GM21825 (cell line): Measurements from ENCODE around the gene TET2.

Experiments used
- ATAC-seq: cut with Tn5 transposase; IDR thresholded peaks from one replicate; pipeline ENCODE4 v1.9.1; 2021; ENCODE audit warnings: mild to moderate bottlenecking, moderate library complexity; ENCODE audit not compliant: unreplicated experiment

Gene TET2

DNA sequence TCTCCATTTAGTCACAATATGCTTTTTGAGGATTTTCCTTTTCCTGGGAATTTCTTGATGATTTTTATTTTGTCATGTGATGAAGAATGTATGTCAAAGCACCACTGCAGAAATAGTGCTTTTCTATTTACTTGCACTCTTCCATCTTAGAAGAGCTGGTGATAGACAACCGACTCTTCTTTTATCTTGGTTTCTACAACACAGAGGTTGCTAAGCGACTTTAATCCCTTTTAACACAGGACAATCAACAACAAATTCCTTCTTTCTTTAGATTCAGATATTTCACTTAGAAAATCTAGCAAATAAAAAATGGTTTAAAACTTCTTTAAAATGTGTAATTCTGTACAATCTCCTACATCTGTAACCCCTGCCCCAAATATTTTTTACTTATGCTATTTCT lies 34.6 kb downstream of the TET2 start:
- no peak for ATAC-seq

DNA sequence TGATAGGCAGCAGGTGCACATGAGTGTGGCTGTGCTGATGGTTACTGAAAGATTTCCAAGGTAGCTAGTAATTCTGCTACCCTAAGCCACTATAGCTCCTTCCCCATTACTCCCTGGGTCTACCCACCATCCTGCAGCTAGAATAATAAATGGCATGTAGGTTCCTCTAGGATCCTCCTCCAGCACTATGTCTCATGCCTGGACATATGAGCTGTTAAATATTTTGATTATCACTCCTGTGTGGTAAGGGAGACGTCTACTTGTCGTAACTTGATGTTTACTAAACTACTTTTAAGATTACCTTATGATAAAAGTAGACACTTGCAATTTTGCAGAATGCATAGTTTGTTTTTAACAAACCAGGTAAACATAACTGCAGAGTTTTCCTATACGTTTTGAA lies 35.5 kb downstream of the TET2 start:
- no peak for ATAC-seq

DNA sequence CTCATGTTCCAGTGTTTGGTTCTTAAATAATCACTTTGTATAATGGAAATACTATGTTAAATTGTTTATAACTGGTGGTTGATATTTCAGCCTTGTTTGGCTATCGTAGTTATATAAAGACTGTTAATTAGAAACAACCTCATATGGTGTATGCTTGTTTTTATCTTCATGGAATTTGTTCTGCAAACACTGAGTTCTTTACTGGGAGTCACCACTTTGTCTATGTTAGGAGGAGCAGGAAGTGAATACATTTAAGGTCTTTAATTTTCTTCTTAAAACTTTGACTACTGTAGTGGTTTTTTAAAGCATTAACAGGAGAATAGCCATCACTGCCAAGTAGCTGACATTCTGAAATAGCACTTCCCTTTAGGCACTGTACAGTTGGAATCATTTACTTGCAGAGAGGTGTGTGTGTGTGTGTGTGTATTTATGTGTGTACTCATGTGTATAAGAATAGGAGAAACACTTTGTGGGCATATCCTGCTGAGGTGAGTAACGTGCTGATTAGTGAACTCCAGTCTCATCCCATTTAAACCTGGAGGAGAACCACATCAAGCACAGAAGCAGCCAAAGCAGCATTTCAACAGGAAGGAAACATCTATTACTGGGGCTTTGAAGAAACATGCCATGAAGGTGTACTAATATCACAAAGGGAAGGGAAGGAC lies 37.8 kb downstream of the TET2 start:
- ATAC-seq, result no peak

DNA sequence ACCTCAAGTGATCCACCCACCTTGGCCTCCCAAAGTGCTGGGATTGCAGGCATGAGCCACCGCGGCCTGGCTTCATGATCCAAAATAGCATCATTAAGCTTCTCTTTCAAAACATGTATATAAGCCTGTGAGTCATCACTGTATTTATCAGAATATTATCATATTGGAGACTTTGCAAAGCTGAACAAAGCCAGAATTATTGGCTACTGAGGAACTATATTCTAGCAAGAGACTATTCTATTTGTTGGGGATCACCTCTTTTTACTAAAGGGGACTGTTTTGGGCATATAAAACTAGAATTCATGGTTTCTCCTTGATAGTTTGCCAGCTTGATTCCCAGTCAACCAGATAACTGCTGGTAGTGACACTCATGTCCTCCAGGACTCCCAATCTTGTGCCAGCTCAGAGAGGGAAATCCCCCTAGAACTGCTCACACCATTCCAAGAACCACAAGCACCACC lies 40.1 kb downstream of the TET2 start:
- ATAC-seq, result no peak

DNA sequence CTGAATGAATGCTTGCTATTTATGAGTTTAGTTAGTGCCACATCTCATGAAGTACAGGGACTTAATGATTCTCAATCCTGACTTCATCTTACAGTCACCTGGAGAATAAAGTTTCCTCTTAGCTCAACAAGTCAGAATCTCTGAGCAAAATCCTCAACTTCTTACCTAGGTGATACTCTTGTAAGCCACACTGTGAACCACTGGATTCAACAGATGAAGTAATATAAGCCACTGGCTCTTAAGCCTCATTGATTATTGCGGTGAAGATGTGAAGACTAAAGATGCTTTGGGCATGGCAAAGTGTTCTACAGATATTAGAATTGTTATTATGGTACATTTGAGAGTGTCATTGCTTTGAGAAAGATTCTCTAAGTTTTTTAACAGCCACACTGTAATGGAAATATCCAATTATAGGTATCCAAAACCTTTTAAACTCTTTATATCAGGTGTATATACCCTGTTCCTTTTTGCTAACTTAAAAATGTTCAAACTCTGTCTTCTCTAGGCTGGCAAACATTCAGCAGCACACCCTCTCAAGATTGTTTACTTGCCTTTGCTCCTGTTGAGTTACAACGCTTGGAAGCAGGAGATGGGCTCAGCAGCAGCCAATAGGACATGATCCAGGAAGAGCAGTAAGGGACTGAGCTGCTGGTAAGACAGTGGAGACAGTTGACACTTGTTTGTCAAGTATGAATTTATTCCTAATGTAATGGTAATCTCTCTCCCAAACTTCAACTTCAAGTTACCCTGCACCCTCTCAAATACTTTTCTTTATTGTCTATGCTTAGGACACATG lies 43.4 kb downstream of the TET2 start:
- ATAC-seq, result no peak

DNA sequence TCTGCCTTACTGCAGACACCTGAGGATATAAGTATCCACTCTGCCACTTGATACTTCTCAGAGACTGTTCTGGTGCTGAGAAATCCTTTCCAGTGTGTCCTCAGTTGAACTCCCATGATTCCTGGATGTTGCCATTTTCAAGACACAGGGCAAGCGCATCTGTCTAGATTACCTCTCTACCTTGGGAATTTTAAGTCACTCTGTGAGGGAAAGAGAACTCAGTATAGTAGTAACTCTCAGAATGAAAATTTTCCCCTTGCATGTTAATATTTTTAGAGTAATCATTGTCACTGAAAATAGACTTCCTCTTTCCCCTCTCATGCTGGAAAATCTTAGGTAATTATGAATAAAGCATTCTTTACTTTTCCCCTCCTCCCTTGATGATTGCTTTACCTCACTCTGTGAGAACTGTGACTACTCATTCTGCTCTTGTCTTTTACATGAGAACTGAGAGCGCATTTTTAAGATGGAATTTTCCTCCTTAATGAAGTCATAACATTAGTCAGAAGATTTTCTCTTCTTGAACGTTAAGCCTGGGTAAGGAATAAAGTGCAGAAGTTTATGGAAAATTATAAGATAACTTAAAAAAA lies 45.0 kb downstream of the TET2 start:
- ATAC-seq, result peak; percentile 50

DNA sequence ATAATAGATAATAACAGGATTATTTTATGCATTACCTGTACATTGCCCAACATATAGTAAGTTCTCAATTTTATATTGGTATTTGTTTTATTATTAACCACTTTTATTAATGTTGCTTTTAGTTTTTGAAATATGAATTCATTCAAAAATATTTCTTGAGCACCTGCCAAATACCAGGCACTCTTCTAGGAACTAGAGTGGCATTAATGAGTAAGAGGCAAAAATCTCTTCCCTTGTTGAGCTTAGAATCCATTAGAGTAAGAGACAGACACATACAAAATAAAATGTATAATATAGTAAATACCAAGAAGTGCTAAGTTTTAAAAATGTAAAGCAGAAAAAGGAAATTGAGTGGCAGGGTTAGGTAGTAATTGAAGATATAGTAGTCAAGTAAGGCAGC lies 45.8 kb downstream of the TET2 start:
- no peak for ATAC-seq

DNA sequence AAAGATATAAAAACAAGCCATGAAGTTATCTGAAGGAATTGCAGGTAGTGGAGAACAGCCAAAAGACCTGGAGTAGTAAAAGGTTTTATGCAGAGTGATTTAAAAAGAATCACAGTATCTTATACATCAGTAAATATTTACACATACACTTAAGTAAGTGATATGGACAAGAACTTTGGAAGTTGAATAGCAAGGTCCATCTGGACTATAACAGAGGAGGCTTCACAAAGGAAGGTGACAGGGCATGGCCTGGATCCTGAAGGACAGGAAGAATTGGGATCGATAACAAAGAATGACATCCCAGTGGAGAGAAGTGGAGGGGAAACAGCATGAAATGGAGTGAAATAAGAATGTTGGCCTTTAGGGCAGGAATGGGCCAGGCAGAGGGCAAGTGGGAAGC lies 46.2 kb downstream of the TET2 start:
- no peak for ATAC-seq

DNA sequence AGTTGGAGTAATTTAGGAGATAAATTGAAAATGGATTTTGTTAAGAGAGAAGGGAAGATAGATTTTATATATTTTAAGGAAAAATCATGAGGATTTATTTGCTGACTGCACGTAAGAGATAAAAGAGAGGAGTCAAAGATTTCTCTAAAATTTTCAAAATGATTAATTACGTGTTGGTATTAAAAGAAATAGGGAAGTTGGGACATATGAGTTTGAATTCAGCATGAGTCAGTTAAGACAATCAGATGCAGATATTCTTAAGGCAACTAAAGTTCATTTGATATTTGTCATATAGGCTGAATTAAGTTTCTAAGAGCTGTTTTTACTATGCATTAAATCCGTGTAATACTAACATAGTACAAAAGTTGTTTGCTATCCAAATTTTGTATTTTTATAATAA lies 46.9 kb downstream of the TET2 start:
- no peak for ATAC-seq

DNA sequence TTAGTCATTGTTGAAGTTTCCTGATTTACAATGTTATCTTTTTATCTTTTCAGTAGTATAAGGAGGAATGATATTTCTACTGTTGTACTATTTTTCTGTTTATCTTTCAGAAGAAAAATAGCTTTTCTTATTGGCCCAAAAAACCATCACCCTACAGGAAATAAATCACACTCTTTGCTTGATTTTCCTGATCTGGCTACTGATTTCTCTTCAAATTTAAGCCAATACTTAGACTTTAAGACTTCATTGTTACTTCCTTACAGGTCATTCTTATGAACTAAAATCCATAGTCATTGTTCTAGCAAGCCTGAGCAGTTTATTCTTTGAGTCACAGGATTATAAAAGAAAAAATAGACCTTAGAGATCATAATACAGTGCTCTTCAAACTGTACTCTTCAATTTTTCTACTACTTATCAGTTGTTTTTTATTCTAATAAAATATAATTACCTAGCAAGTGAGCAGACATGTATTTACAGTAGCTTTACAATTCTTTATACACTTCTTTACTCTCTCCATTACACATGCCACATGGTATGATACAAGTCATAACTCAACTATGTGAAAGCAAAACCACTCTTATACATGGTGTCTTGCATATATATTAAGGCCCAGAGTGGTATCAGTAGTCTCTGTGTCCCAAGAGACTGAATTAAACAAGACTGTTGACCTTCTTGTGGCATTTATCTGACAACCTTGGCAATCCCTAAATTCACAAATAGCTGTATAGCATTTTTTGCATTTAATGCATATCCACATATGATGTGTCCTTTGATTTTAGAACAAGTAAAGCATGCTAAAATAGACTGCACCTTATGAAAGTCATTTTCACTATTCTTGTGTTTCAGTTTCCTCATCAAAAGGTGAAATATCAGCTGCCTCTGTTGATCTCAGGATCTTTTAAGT lies 47.9 kb downstream of the TET2 start:
- ATAC-seq, result peak; percentile 83

DNA sequence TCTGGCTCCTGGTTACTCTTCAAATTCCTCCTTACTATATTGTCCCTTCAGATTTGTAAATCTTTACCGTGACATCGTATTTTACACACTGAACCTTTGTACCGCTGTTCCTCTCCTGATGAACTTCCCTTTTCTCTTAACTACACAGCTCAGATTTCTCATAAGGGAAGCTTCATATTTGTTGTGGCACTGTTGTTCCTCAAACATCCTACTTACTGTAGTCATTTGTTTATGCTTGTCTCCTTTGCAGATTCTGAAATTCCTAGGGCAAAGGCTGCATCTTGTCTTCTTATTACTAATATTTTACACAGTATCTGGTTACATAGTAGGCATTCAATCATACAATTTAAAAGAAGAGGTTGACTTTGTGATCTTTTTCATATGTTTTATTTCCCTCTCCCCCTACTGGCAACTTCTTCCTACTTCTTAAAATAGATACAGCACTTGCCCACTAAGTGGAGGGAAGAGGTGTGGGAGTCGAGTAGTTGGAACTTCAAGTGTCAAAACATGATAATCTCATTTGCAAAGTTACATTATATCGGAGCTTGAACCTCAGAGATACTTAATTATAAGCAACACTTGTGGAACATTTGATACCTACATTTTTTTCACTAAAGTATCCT lies 50.0 kb downstream of the TET2 start:
- ATAC-seq, result no peak

DNA sequence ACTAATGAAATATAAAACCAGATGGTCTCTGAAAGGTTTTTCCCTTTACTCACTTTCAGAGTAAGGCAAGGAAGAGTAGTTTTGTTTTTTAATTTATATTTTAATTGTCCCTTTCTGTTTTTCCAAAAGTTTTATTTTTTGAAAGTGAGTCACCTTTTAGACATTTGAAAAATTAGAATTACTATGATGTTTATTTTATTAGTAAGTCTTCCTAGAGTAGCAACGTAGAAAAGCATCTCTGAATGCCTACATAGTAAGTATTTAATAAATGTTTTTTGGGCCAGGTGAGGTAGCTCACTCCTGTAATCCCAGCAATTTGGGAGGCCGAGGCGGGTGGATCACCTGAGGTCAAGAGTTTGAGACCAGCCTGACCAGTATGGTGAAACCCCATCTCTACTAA lies 51.1 kb downstream of the TET2 start:
- ATAC-seq, result no peak

DNA sequence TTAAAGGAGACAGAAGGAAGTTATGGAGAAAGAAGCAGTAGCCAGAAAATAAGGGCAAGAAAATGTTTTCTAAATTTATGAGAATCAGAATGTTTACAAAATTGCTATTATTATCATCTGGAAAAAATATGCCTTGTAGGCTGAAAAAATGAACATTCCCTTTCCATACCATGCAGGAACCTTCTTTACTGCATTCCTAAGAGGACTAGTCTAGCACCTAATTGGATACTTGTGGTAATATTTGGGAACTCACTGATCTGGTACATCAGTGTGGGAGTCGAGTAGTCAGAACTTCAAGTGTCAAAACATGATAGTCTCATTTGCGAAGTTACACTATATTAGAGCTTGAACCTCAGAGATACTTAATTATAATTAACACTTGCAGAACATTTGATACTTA lies 51.9 kb downstream of the TET2 start:
- ATAC-seq, result no peak

DNA sequence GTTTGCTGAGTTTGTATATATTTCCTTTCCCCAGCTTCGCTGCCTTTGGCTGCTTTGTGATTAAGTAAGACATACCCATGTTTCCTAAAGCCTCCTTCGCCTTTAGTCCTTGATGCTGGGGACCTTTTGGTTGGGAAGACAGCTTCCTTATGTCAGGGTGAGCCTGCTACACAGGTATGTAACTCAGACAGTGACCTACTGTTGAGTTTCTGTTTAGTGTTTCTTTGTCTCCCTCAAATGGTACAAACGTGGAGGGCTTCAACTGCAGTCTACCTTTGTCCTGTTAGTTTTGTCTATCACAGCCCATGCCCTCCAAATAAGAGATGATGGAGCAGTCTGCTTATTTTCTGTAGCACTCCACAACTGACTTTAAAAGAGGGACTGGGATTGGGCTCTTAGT lies 59.5 kb downstream of the TET2 start:
- ATAC-seq, result no peak

DNA sequence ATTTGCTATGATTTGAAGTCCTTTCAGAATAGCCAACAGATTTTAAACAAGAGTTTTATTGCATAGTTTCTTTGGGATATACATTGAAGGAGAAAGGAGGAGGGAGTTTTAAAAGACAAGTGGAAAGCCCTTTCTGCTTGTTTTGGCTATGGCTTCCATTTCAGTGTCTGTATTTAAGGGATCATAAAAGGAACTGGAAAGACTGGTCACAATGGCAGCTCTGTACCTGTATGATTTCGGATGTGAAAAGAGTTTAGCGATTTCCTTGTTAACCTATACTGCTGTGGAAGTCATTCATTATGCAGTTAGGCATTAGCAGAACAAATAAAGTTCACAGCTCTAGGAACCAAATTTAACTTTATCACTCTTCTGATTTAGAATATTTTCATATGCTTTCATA lies 60.7 kb downstream of the TET2 start:
- no peak for ATAC-seq

DNA sequence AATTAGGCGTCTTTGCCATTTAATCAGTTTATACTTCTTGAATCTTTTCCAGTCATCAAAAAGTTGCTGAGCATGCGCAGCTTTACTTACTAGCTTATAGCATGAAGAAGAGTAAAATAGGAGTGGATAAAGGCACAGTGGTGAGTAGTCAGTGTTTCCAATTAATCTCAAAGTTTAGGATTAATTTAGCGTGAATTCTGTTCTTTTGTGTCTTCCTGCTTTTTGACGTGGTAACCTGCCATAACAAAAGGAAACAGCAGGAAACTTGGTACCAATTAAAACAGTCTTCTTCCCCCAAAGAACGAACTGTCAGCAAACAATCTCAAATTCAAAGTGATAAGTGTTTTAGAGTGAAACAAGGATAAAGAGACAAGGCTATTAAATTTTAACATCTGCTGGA lies 61.9 kb downstream of the TET2 start:
- no peak for ATAC-seq

DNA sequence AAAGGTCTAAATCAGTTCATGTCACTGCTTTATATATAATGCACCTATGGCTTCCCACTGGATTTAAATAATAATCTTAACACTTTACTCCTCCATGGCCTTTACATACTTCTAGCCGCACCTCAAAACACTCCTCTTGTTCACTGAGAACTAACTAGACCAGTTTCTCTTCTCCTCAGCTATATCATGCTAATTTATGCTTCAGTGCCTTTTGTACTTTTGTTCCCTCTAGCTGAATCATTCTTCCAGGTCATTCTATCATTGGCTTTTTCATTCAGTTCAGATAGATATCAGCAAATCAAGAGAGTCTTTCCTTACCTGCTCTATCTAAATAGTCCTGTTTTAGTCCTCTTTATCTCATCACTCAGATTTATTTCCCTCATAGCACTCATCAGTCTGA lies 64.2 kb downstream of the TET2 start:
- no peak for ATAC-seq

DNA sequence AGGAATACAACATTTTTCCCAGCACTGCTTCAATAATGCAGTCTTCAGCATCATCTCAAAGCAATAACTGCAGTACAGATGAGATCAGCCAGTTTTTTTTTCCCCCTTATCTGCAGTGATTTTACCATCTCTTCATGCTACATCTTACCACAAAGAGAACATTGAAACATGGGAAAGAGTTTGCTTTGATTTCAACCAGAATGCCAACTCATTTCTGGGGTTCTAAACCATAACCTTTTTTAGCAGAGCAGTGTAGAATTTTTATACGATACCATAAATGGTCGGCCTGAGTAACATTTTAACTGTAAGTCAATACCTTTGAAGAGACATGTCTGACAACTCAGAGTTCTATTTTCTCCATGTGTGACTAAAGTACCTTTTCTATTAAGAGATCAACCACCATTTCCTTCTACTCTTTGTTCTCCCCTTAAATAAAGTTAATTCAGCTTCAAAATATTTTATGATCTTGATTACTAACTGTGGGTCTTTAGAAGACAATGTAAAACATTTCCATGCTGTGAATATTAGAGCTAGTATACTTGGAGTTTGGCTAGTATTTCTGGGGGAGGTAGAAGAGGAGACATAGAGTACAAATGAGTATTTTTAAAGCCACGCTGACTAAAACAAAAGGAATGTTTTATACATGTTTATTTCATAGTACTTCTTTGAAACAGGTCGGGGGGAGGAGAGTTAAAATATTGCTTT lies 69.1 kb downstream of the TET2 start:
- ATAC-seq, result peak; percentile 64

DNA sequence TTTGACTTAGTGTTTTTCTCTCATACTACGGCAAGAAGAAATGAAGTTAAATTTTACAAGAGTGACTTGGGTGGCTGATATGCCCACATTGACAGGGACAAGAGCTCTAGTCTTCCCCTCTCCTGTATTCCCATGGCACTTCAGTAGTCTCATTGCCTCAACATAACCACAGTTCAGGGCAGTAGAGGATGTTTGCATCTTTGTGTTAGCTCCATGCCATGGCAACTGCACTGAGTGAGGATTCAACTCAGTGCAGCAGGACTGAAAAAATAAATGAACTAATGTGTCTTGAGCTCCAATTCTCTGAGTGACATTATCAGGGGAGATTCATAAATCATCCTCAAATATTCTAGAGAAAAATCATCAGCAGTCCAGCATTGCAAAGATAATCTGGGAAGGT lies 78.8 kb downstream of the TET2 start:
- ATAC-seq, result no peak

DNA sequence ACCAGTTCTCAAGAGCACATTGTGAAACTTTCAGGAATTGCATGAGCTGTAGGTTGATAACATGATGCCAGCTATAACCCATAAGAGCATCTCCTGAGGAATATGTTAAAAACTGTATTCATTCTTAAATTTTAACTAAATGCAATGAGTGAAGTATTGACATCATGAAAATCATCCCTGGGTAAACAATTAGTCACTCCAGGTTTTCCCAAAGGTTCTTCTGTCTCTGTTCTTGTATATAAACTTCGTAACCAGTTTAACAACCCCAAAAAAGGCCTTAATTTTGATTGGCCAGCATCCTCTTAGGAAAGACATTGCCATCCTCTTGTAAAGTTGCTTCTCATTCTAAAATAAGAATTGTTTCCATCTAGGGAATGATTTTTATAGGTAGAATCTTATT lies 80.4 kb downstream of the TET2 start:
- no peak for ATAC-seq
